ENCODE results near the gene CD44. TPM values are rescaled to one million over a fixed set of nuclear protein-coding genes. Genes with fewer than 3 reads are reported as not detected.

Gene CD44
- total RNA-seq, 1 experiment from 2014 or later, result 143 TPM

- in situ Hi-C loops (cut with HindIII; ENCODE audit: low pct_unique_long_range_greater_than_20kb, low sequenced_read_pairs), result no loop called here
- no peak for DNase-seq (ENCODE audit: low read depth, low spot score)
Observed at GRCh38 chr11:35109041-35109440, 29.9 kb upstream of the CD44 start.

GRCh38 chr11:35109827-35110226 lies 29.1 kb upstream of the CD44 start:
- in situ Hi-C loops (cut with HindIII; ENCODE audit: low pct_unique_long_range_greater_than_20kb, low sequenced_read_pairs), result no loop called here
- DNase-seq (ENCODE audit: low read depth, low spot score), result no peak

- no peak for DNase-seq (ENCODE audit: low read depth, low spot score)
- in situ Hi-C loops (cut with HindIII; ENCODE audit: low pct_unique_long_range_greater_than_20kb, low sequenced_read_pairs), result no loop called here
Observed at GRCh38 chr11:35111161-35112055, 27.6 kb upstream of the CD44 start.

GRCh38 chr11:35112056-35112845 lies 26.7 kb upstream of the CD44 start:
- DNase-seq (ENCODE audit: low read depth, low spot score), result no peak
- in situ Hi-C loops (cut with HindIII; ENCODE audit: low pct_unique_long_range_greater_than_20kb, low sequenced_read_pairs), result no loop called here

- in situ Hi-C loops (cut with HindIII; ENCODE audit: low pct_unique_long_range_greater_than_20kb, low sequenced_read_pairs), result no loop called here
- DNase-seq (ENCODE audit: low read depth, low spot score), result no peak
Observed at GRCh38 chr11:35112846-35113105, 26.2 kb upstream of the CD44 start.

GRCh38 chr11:35114906-35115687 lies 23.9 kb upstream of the CD44 start:
- in situ Hi-C loops (cut with HindIII; ENCODE audit: low pct_unique_long_range_greater_than_20kb, low sequenced_read_pairs), result no loop called here
- no peak for DNase-seq (ENCODE audit: low read depth, low spot score)

- no peak for DNase-seq (ENCODE audit: low read depth, low spot score)
- in situ Hi-C loops (cut with HindIII; ENCODE audit: low pct_unique_long_range_greater_than_20kb, low sequenced_read_pairs), result no loop called here
Observed at GRCh38 chr11:35115688-35116030, 23.3 kb upstream of the CD44 start.

- in situ Hi-C loops (cut with HindIII; ENCODE audit: low pct_unique_long_range_greater_than_20kb, low sequenced_read_pairs), result no loop called here
- no peak for DNase-seq (ENCODE audit: low read depth, low spot score)
Observed at GRCh38 chr11:35116245-35116644, 22.7 kb upstream of the CD44 start.

- DNase-seq (ENCODE audit: low read depth, low spot score), result no peak
- in situ Hi-C loops (cut with HindIII; ENCODE audit: low pct_unique_long_range_greater_than_20kb, low sequenced_read_pairs), result no loop called here
Observed at GRCh38 chr11:35116762-35117640, 22.0 kb upstream of the CD44 start.

GRCh38 chr11:35118906-35119305 lies 20.1 kb upstream of the CD44 start:
- DNase-seq (ENCODE audit: low read depth, low spot score), result no peak
- in situ Hi-C loops (cut with HindIII; ENCODE audit: low pct_unique_long_range_greater_than_20kb, low sequenced_read_pairs), result no loop called here

- in situ Hi-C loops (cut with HindIII; ENCODE audit: low pct_unique_long_range_greater_than_20kb, low sequenced_read_pairs), result no loop called here
- no peak for DNase-seq (ENCODE audit: low read depth, low spot score)
Observed at GRCh38 chr11:35121326-35121865, 17.6 kb upstream of the CD44 start.

- no peak for DNase-seq (ENCODE audit: low read depth, low spot score)
- in situ Hi-C loops (cut with HindIII; ENCODE audit: low pct_unique_long_range_greater_than_20kb, low sequenced_read_pairs), result no loop called here
Observed at GRCh38 chr11:35122308-35122707, 16.7 kb upstream of the CD44 start.

GRCh38 chr11:35126000-35126878 lies 12.7 kb upstream of the CD44 start:
- DNase-seq (ENCODE audit: low read depth, low spot score), result no peak
- in situ Hi-C loops (cut with HindIII; ENCODE audit: low pct_unique_long_range_greater_than_20kb, low sequenced_read_pairs), result no loop called here

- in situ Hi-C loops (cut with HindIII; ENCODE audit: low pct_unique_long_range_greater_than_20kb, low sequenced_read_pairs), result no loop called here
- DNase-seq (ENCODE audit: low read depth, low spot score), result no peak
Observed at GRCh38 chr11:35126879-35127581, 11.9 kb upstream of the CD44 start.

GRCh38 chr11:35127619-35128018 lies 11.4 kb upstream of the CD44 start:
- in situ Hi-C loops (cut with HindIII; ENCODE audit: low pct_unique_long_range_greater_than_20kb, low sequenced_read_pairs), result no loop called here
- no peak for DNase-seq (ENCODE audit: low read depth, low spot score)

- DNase-seq (ENCODE audit: low read depth, low spot score), result no peak
- in situ Hi-C loops (cut with HindIII; ENCODE audit: low pct_unique_long_range_greater_than_20kb, low sequenced_read_pairs), result no loop called here
Observed at GRCh38 chr11:35131094-35131493, 7.9 kb upstream of the CD44 start.

All from SK-MEL-5 (cell line).